Calu3 (cell line): ENCODE results near the gene CADM3. TPM values are rescaled to one million over a fixed set of nuclear protein-coding genes. Genes with fewer than 3 reads are reported as not detected.

ENCODE experiments used
- BruUV-seq: library from RNA; stranded (reverse); fragments of 400-500 nt; replicated peaks from 2 replicates; lab custom pipeline; 2021; lab: Mats Ljungman, UMichigan
- CTCF ChIA-PET: fragments of 300-600 bp; sonication (Branson Sonifier 250); formaldehyde crosslinking; loops from one replicate; lab custom pipeline; 2022; ENCODE audit warnings: antibody characterized with exemption; lab: Charles Lee
- DNase-seq: peaks from one replicate; pipeline ENCODE4 v3.0.0; 2022
- H3K27ac Mint-ChIP-seq: one replicate; pipeline ENCODE4 v1.8.0; 2022; ENCODE audit warnings: mixed read lengths; ENCODE audit not compliant: unreplicated experiment
- H3K27me3 Mint-ChIP-seq: one replicate; pipeline ENCODE4 v1.8.0; 2022; ENCODE audit warnings: mixed read lengths; ENCODE audit not compliant: unreplicated experiment
- H3K36me3 Mint-ChIP-seq: one replicate; pipeline ENCODE4 v1.8.0; 2022; ENCODE audit warnings: mild to moderate bottlenecking, moderate library complexity, mixed read lengths; ENCODE audit not compliant: insufficient read depth, unreplicated experiment
- H3K4me1 Mint-ChIP-seq: one replicate; pipeline ENCODE4 v1.8.0; 2022; ENCODE audit warnings: mild to moderate bottlenecking, low read depth, mixed read lengths; ENCODE audit not compliant: unreplicated experiment
- H3K4me3 Mint-ChIP-seq: one replicate; pipeline ENCODE4 v1.8.0; 2022; ENCODE audit warnings: mild to moderate bottlenecking, low read depth, moderate library complexity, mixed read lengths; ENCODE audit not compliant: unreplicated experiment
- H3K9me3 Mint-ChIP-seq: one replicate; pipeline ENCODE4 v1.8.0; 2022; ENCODE audit warnings: low read depth, mixed read lengths; ENCODE audit not compliant: unreplicated experiment
- CTCF ChIP-seq: fragments of 200-600 bp; IDR thresholded peaks from one replicate; pipeline ENCODE4 v1.8.0; 2022; ENCODE audit warnings: antibody characterized with exemption; ENCODE audit not compliant: unreplicated experiment
- intact Hi-C: fragments of 100-400 bp; cut with micrococcal nuclease; formaldehyde crosslinking; loops from one replicate; pipeline ENCODE4 v1.10.0; 2022; ENCODE audit not compliant: unreplicated experiment
- total RNA-seq: library from RNA; stranded (reverse); gene quantifications from 2 replicates; pipeline ENCODE4 v1.2.3, GENCODE V29; 2022

The CADM3 gene
- total RNA-seq, 1 experiment from 2014 or later: not detected

- CTCF ChIA-PET: interaction anchor here (0.6 to 1.2 kb wide), 7 partner anchors 10 to 679 kb away, joined by 3 to 6 read pairs (median 4); no protein-coding TSS in a partner anchor
- no TSS peak for BruUV-seq
- peak overlapping the region; percentile 4 for H3K4me3 Mint-ChIP-seq
- intact Hi-C loops: loop anchor here (1.0 to 10.0 kb wide), 6 partner anchors 50 to 795 kb away; no protein-coding TSS in a partner anchor
- no peak overlapping the region for H3K27ac Mint-ChIP-seq
- DNase-seq: peak; percentile 73
- H3K4me1 Mint-ChIP-seq: peaks cover 8% of the 10 kb centered on the region
- H3K9me3 Mint-ChIP-seq: no peaks in the 10 kb centered on the region
- H3K27me3 Mint-ChIP-seq: peaks cover 99% of the 10 kb centered on the region
- H3K36me3 Mint-ChIP-seq: no peaks in the 10 kb centered on the region
- TF ChIP-seq CTCF: peak; percentile 88
Observed at GRCh38 chr1:159211331-159212136, 40.1 kb downstream of the CADM3 start.

- H3K4me1 Mint-ChIP-seq: peaks cover 8% of the 10 kb centered on the region
- no peak overlapping the region for H3K4me3 Mint-ChIP-seq
- no peak overlapping the region for H3K27ac Mint-ChIP-seq
- no peak for TF ChIP-seq CTCF
- no peaks in the 10 kb centered on the region for H3K9me3 Mint-ChIP-seq
- intact Hi-C loops: loop anchor here (5.0 to 10.0 kb wide), 2 partner anchors 62 to 680 kb away; no protein-coding TSS in a partner anchor
- CTCF ChIA-PET: interaction anchor here (2.4 kb wide), 1 partner anchor 16 kb away, joined by 8 read pairs; no protein-coding TSS in a partner anchor
- no TSS peak for BruUV-seq
- DNase-seq: no peak
- H3K36me3 Mint-ChIP-seq: no peaks in the 10 kb centered on the region
- H3K27me3 Mint-ChIP-seq: peaks cover 99% of the 10 kb centered on the region
Observed at GRCh38 chr1:159212596-159212995, 41.2 kb downstream of the CADM3 start.

GRCh38 chr1:159214149-159214760 lies 42.8 kb downstream of the CADM3 start:
- peak; percentile 90 for TF ChIP-seq CTCF
- no peak overlapping the region for H3K4me3 Mint-ChIP-seq
- no peaks in the 10 kb centered on the region for H3K9me3 Mint-ChIP-seq
- intact Hi-C loops: loop anchor here (2.0 to 10.0 kb wide), 3 partner anchors 61 to 678 kb away; no protein-coding TSS in a partner anchor
- peaks cover 85% of the 10 kb centered on the region for H3K27me3 Mint-ChIP-seq
- no peaks in the 10 kb centered on the region for H3K36me3 Mint-ChIP-seq
- peaks cover 8% of the 10 kb centered on the region for H3K4me1 Mint-ChIP-seq
- peak; percentile 60 for DNase-seq
- no TSS peak for BruUV-seq
- H3K27ac Mint-ChIP-seq: no peak overlapping the region
- CTCF ChIA-PET: interaction anchor here (0.9 to 2.7 kb wide), 8 partner anchors 18 to 676 kb away, joined by 3 to 8 read pairs (median 5); no protein-coding TSS in a partner anchor
